Heart right ventricle (tissue), 16 donors: ENCODE data around the gene KISS1R. TPM values are rescaled to one million over a fixed set of nuclear protein-coding genes. Genes with fewer than 3 reads are reported as not detected.

Source experiments
- ATAC-seq, 8 donors: fragments of 200-7000 bp; cut with Tn5 transposase; one replicate each; pipeline ENCODE4 v1.9.1; 2020; ENCODE audit warnings: mild to moderate bottlenecking in 8 of 8, moderate library complexity in 8 of 8, moderate number of reproducible peaks in 1 of 8
- DNase-seq, 2 donors: peaks; one replicate each; pipeline ENCODE4 v3.0.0-alpha.2; 2020
- H3K27ac ChIP-seq, 10 donors: fragments of 200-600 bp; sonication (generic) in 2 of 10; one replicate each; pipeline versions ENCODE4 v1.5.0 to v1.8.0; 2020 to 2022; ENCODE audit warnings: mild to moderate bottlenecking in 3 of 10
- H3K27me3 ChIP-seq, 7 donors: fragments of 200-600 bp; one replicate each; pipeline ENCODE4 v1.8.0; 2021 to 2022; ENCODE audit warnings: mild to moderate bottlenecking in 2 of 7
- H3K36me3 ChIP-seq, 9 donors: fragments of 200-600 bp; sonication (generic) in 1 of 9; one replicate each; pipeline versions ENCODE4 v1.5.0 to v1.8.0; 2020 to 2022; ENCODE audit warnings: mild to moderate bottlenecking in 2 of 9
- H3K4me1 ChIP-seq, 9 donors: fragments of 200-600 bp; sonication (generic) in 1 of 9; one replicate each; pipeline versions ENCODE4 v1.5.0 to v1.8.0; 2020 to 2022; ENCODE audit warnings: mild to moderate bottlenecking in 4 of 9
- H3K4me3 ChIP-seq, 10 donors: fragments of 200-600 bp; sonication (generic) in 2 of 10; one replicate each; pipeline versions ENCODE4 v1.5.0 to v1.8.0; 2020 to 2022; ENCODE audit warnings: mild to moderate bottlenecking in 7 of 10, moderate library complexity in 2 of 10
- H3K9me3 ChIP-seq, 11 donors: fragments of 200-600 bp in 10 of 11; sonication (generic) in 2 of 11; one replicate each; pipeline versions ENCODE4 v1.5.0 to v1.8.0; 2013 to 2022; ENCODE audit warnings: mild to moderate bottlenecking in 2 of 11, control low read depth in 1 of 11, moderate library complexity in 1 of 11
- WGBS, 2 donors: extraction: QIAGEN DNeasy Blood & Tissue Kit; methylation state at CpG; one replicate each; pipeline ENCODE4 v1.1.7; 2013; ENCODE audit warnings: inconsistent platforms in 1 of 2; 5-methylcytosine and 5-hydroxymethylcytosine counted together
- intact Hi-C, 10 donors: fragments of 100-400 bp; cut with DNase I; formaldehyde crosslinking; loops; one replicate each; pipeline versions ENCODE4 v1.11.1 to v1.14.2; 2022
- polyA plus RNA-seq, 2 donors: library from polyadenylated mRNA; stranded (reverse); fragments of 200-250 nt; gene quantifications; one replicate each; pipeline ENCODE4 v1.2.3, GENCODE V29; 2013
- total RNA-seq, 10 donors: library from RNA; stranded (reverse); fragmentation: NEBNext Ultra II Directional in 3 of 10; extraction: Animal tissue kit (Norgen Biotek cat#: 25700) in 3 of 10; gene quantifications; one replicate each; pipeline versions ENCODE4 v1.2.1 to v1.2.4, GENCODE V29; 2021 to 2023
- TF ChIP-seq, protein P1 (sequence below), 9 donors: fragments of 200-600 bp; sonication (generic) in 2 of 9; IDR thresholded peaks; one replicate each; pipeline versions ENCODE4 v1.5.0 to v1.8.0; 2021 to 2022; ENCODE audit warnings: antibody characterized with exemption in 9 of 9, mild to moderate bottlenecking in 5 of 9, moderate library complexity in 1 of 9
- donor health status: Arrhythmogenic right ventricular cardiomyopathy.
- donor health status: ischemic (EF 13 %, LVEDD 7.1; RV severe dilation, severe dysfunction).
- donor health status: healthy with polysubstance abuse.
- donor health status: DM: no; HTN: yes; CAD: no.
- donor health status: DM: no; HTN: no; CAD: no.
- donor health status: ischemic (EF 25% LVEDD 6.9; RV normal size, moderate dysfunction).
- donor health status: ischemic (EF 25% LVEDD 5.7; RV mildly dilated, moderate dysfunction).
- donor health status: healthy.
- donor health status: DM: yes; HTN: yes; CAD: no.
- donor health status: Ischemic cardiomyopathy.
- donor health status: ischemic (EF 35%, LVEDD 5.7; RV mildly dilated, moderate dysfunction).
- donor health status: nonischemic (EF 11% LVEDD 7.7; RV severe dilation, severe dysfunction).
- donor health status: DM: yes; HTN: yes; CAD: no.
- donor health status: PGD.
- donor health status: ischemic (EF 29% LVEDD 5.4; RV normal size, mild dysfunction).
- donor health status: nonischemic (EF 23%, LVEDD 6.1; RV moderate dilation, normal function).

The KISS1R gene
- total and polyA plus RNA-seq, 12 donors = not detected

DNA sequence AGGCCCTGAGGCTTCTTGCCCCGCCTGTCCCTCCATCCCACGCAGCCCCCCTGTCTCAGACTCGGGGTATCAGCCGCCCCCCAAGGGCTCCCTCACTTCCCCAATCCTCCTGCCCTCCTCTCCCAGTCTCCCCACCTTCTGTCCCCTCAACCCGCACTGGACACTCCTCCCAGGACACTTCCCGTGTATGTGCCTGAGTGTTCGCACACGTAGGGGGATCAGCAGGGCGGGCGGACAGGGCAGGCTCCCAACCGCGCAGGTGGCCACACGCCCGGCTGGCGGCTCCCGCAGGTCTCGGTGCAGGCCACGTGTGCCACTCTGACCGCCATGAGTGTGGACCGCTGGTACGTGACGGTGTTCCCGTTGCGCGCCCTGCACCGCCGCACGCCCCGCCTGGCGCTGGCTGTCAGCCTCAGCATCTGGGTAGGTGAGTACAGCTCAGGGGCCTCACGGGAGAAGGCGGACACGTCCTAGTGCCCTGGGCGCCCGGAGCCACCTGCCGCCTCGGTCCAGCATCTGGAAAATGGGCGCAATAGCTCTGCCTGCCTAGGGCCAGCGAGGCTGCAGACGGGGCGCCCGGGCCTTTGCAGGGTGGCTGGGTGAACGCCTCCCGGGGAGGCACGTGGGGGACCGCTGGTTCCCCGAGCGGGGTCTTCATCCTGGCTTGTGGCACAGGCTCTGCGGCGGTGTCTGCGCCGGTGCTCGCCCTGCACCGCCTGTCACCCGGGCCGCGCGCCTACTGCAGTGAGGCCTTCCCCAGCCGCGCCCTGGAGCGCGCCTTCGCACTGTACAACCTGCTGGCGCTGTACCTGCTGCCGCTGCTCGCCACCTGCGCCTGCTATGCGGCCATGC lies 2.3 kb downstream of the KISS1R start:
- H3K27me3 ChIP-seq = peaks cover 30 to 57% (median 55%) of the 10 kb centered on the region in 7 donors
- WGBS, 2 donors = 3 to 4% methylated on average over 66 to 68 of the region's 68 CpGs
- H3K27ac ChIP-seq = peak overlapping the region in 1 of 10 donors; percentile 26
- ATAC-seq (no peak), DNase-seq (no peak)
- peak overlapping the region in 5 of 10 donors; percentile 5 to 48 (median 22) for H3K4me3 ChIP-seq
- TF ChIP-seq, protein P1, sequence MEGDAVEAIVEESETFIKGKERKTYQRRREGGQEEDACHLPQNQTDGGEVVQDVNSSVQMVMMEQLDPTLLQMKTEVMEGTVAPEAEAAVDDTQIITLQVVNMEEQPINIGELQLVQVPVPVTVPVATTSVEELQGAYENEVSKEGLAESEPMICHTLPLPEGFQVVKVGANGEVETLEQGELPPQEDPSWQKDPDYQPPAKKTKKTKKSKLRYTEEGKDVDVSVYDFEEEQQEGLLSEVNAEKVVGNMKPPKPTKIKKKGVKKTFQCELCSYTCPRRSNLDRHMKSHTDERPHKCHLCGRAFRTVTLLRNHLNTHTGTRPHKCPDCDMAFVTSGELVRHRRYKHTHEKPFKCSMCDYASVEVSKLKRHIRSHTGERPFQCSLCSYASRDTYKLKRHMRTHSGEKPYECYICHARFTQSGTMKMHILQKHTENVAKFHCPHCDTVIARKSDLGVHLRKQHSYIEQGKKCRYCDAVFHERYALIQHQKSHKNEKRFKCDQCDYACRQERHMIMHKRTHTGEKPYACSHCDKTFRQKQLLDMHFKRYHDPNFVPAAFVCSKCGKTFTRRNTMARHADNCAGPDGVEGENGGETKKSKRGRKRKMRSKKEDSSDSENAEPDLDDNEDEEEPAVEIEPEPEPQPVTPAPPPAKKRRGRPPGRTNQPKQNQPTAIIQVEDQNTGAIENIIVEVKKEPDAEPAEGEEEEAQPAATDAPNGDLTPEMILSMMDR (IDR thresholded peaks at IDR 0.05) = no peak
- H3K9me3 ChIP-seq = no peaks in the 10 kb centered on the region
- intact Hi-C loops = loop anchor here (2.0 to 10.0 kb wide), 11 partner anchors 57 to 325 kb away; partner anchors contain the start of genes CFD (in 2 of the 10), ATP5F1D (in 1 of the 10), CBARP (in 1 of the 10) and MIDN (in 1 of the 10)
- no peaks in the 10 kb centered on the region for H3K36me3 ChIP-seq
- H3K4me1 ChIP-seq = peaks cover 10 to 60% (median 33%) of the 10 kb centered on the region in 9 donors

- no peaks in the 10 kb centered on the region for H3K9me3 ChIP-seq
- 2% methylated on average over 72 to 84 of the region's 84 CpGs for WGBS, 2 donors
- TF ChIP-seq, protein P1 (IDR thresholded peaks at IDR 0.05) = no peak
- H3K4me3 ChIP-seq = peak overlapping the region in 7 of 10 donors; percentile 5 to 48 (median 17)
- no peaks in the 10 kb centered on the region for H3K36me3 ChIP-seq
- H3K27ac ChIP-seq = peak overlapping the region in 1 of 10 donors; percentile 26
- H3K27me3 ChIP-seq = peaks cover 30 to 57% (median 55%) of the 10 kb centered on the region in 7 donors
- DNase-seq = no peak
- intact Hi-C loops = loop anchor here in 8 of 10 donors (2.0 to 10.0 kb wide), 9 partner anchors 57 to 325 kb away; partner anchors contain the start of genes ATP5F1D (in 1 of the 8), CBARP (in 1 of the 8), CFD (in 1 of the 8) and MIDN (in 1 of the 8)
- peak in 2 of 8 donors; percentile 1 to 4 for ATAC-seq
- peaks cover 13 to 68% (median 40%) of the 10 kb centered on the region in 9 donors for H3K4me1 ChIP-seq
These were observed 3.1 kb downstream of the KISS1R start for GRCh38 chr19:920051-920864.

DNA sequence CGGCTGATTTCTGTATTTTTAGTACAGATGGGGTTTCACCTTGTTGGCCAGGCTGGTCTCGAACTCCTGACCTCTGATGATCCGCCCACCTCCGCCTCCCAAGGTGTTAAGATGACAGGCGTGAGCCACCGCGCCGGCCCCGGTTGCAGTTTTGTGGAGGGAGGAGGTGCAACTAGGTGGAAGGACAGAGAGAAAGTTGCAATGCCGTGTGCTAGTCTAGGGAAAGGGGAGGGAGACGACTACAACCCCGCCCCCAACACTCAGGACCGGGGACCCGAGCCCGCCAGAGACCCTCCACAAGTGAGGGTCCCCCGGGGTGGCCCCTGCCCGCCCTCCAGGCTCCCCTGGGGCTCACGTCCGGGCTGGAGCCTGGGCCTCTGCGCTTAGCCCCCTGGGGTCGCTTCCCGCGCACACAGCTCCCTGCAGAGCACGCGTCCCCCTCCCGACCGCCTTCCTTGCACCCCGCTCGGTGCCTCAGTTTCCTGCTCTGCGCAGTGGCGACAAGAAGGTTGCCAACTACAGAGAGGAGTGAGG lies 7.5 kb downstream of the KISS1R start:
- TF ChIP-seq, protein P1 (IDR thresholded peaks at IDR 0.05) = no peak
- no peak for DNase-seq
- WGBS, 2 donors = 13 to 16% methylated on average over 30 to 31 of the region's 31 CpGs
- Histone ChIP-seq H3K27me3 (peaks cover 12 to 20% (median 19%) of the 10 kb centered on the region in 7 donors), H3K4me1 (peaks cover 7 to 63% (median 31%) of the 10 kb centered on the region in 9 donors), H3K36me3 (peaks cover 0 to 3% (median 0%) of the 10 kb centered on the region in 9 donors), H3K4me3 (peak overlapping the region; percentile 51 to 99 (median 84)), H3K9me3 (no peaks in the 10 kb centered on the region), H3K27ac (peak overlapping the region in 6 of 10 donors; percentile 70 to 98 (median 88))
- intact Hi-C loops = loop anchor here in 6 of 10 donors (2.0 to 10.0 kb wide), 6 partner anchors 58 to 320 kb away; partner anchors contain the start of genes ATP5F1D (in 2 of the 6), CBARP (in 1 of the 6), CFD (in 1 of the 6) and MIDN (in 1 of the 6)
- ATAC-seq = no peak
